Liver (tissue), 9 donors: ENCODE results near the gene DDX39A. TPM values are rescaled to one million over a fixed set of nuclear protein-coding genes. Genes with fewer than 3 reads are reported as not detected.
"Not testable (repeated sequence)": the region's sequence is repeated elsewhere in the genome, so short reads cannot be mapped to it uniquely, and the experiment has no call there.

Experiments
- DNase-seq: peaks from one replicate; pipeline ENCODE4 v3.0.0-alpha.2; 2017; ENCODE audit warnings: low spot score
- H3K27ac ChIP-seq, 2 donors: one replicate each; pipeline ENCODE4 v1.7.0; 2013; ENCODE audit warnings: inconsistent platforms in 2 of 2, low read length in 2 of 2, control low read depth in 1 of 2, low read depth in 1 of 2, mild to moderate bottlenecking in 1 of 2
- H3K27me3 ChIP-seq, 4 donors: one replicate each; pipeline versions ENCODE4 v1.6.1 to v1.7.0; 2013; ENCODE audit warnings: low read length in 3 of 4, inconsistent platforms in 1 of 4, mild to moderate bottlenecking in 1 of 4, moderate library complexity in 1 of 4; ENCODE audit not compliant: control insufficient read depth in 4 of 4, insufficient read depth in 4 of 4
- H3K36me3 ChIP-seq, 4 donors: one replicate each; pipeline versions ENCODE4 v1.6.1 to v1.7.0; 2013; ENCODE audit warnings: low read length in 3 of 4, mild to moderate bottlenecking in 3 of 4, low read depth in 1 of 4, moderate library complexity in 1 of 4; ENCODE audit not compliant: control insufficient read depth in 4 of 4, insufficient read depth in 3 of 4
- H3K4me1 ChIP-seq, 4 donors: one replicate each; pipeline versions ENCODE4 v1.6.1 to v1.7.0; 2013; ENCODE audit warnings: low read length in 3 of 4, mild to moderate bottlenecking in 3 of 4, moderate library complexity in 1 of 4; ENCODE audit not compliant: control insufficient read depth in 4 of 4, insufficient read depth in 4 of 4
- H3K4me3 ChIP-seq, 3 donors: one replicate each; pipeline versions ENCODE4 v1.6.1 to v1.7.0; 2013; ENCODE audit warnings: low read length in 3 of 3, control low read depth in 1 of 3, low read depth in 1 of 3, mild to moderate bottlenecking in 1 of 3
- H3K9ac ChIP-seq, 2 donors: one replicate each; pipeline ENCODE4 v1.7.0; 2013; ENCODE audit warnings: low read length in 2 of 2, mild to moderate bottlenecking in 2 of 2, moderate library complexity in 2 of 2, control low read depth in 1 of 2, low read depth in 1 of 2
- H3K9me3 ChIP-seq, 4 donors: one replicate each; pipeline versions ENCODE4 v1.6.1 to v1.7.0; 2013; ENCODE audit warnings: low read length in 3 of 4; ENCODE audit not compliant: control insufficient read depth in 4 of 4
- CTCF ChIP-seq: fragments of 150-350 bp; IDR thresholded peaks from 2 replicates; pipeline ENCODE4 v1.5.1; 2017; ENCODE audit warnings: improper control_type of control experiment, low read depth, low read length; ENCODE audit not compliant: missing input control
- EGR1 ChIP-seq, 2 donors: IDR thresholded peaks; 2 replicates each; pipeline ENCODE4 v1.6.1; 2016 to 2018; ENCODE audit warnings: antibody characterized with exemption in 2 of 2, low read depth in 2 of 2
- FOXA1 ChIP-seq: IDR thresholded peaks from 2 replicates; pipeline ENCODE4 v1.6.1; 2016; ENCODE audit warnings: antibody characterized with exemption
- FOXA2 ChIP-seq: IDR thresholded peaks from 2 replicates; pipeline ENCODE4 v1.6.1; 2016; ENCODE audit warnings: antibody characterized with exemption
- GABPA ChIP-seq, 2 donors: IDR thresholded peaks in 1 of 2; conservative IDR thresholded peaks in 1 of 2; 2 replicates each; pipeline ENCODE4 v1.6.1; 2016; ENCODE audit warnings: antibody characterized with exemption in 2 of 2, mild to moderate bottlenecking in 1 of 2, moderate library complexity in 1 of 2
- HNF4A ChIP-seq, 2 donors: conservative IDR thresholded peaks; 2 replicates each; pipeline ENCODE4 v1.6.1; 2016; ENCODE audit warnings: antibody characterized with exemption in 2 of 2, mild to moderate bottlenecking in 2 of 2
- HNF4G ChIP-seq: IDR thresholded peaks from 2 replicates; pipeline ENCODE4 v1.6.1; 2016; ENCODE audit warnings: antibody characterized with exemption
- JUND ChIP-seq, 2 donors: IDR thresholded peaks; 2 replicates each; pipeline ENCODE4 v1.6.1; 2016; ENCODE audit warnings: antibody characterized with exemption in 2 of 2
- NR2F2 ChIP-seq: IDR thresholded peaks from 2 replicates; pipeline ENCODE4 v1.6.1; 2016; ENCODE audit warnings: antibody characterized with exemption
- RAD21 ChIP-seq, 2 donors: IDR thresholded peaks; 2 replicates each; pipeline ENCODE4 v1.6.1; 2016; ENCODE audit warnings: antibody characterized with exemption in 2 of 2, mild to moderate bottlenecking in 2 of 2
- REST ChIP-seq: IDR thresholded peaks from 2 replicates; pipeline ENCODE4 v1.6.1; 2016; ENCODE audit warnings: antibody characterized with exemption, mild to moderate bottlenecking
- RXRA ChIP-seq, 2 donors: IDR thresholded peaks; 2 replicates each; pipeline ENCODE4 v1.6.1; 2017 to 2018; ENCODE audit warnings: antibody characterized with exemption in 2 of 2, mild to moderate bottlenecking in 1 of 2
- SP1 ChIP-seq: IDR thresholded peaks from 2 replicates; pipeline ENCODE4 v1.6.1; 2018; ENCODE audit warnings: antibody characterized with exemption, mild to moderate bottlenecking
- TAF1 ChIP-seq: conservative IDR thresholded peaks from 2 replicates; pipeline ENCODE4 v1.6.1; 2016; ENCODE audit warnings: antibody characterized with exemption, mild to moderate bottlenecking
- YY1 ChIP-seq: IDR thresholded peaks from 2 replicates; pipeline ENCODE4 v1.6.1; 2016; ENCODE audit warnings: antibody characterized with exemption, mild to moderate bottlenecking
- ZBTB33 ChIP-seq: IDR thresholded peaks from 2 replicates; pipeline ENCODE4 v1.6.1; 2016; ENCODE audit warnings: antibody characterized with exemption
- whole genome bisulfite sequencing: extraction: QIAGEN DNeasy Blood & Tissue Kit; methylation state at CpG from one replicate; pipeline ENCODE4 v1.1.7; 2013; 5-methylcytosine and 5-hydroxymethylcytosine counted together
- polyA plus RNA-seq, 2 donors: library from polyadenylated mRNA; stranded (reverse) in 1 of 2; unstranded in 1 of 2; fragments of 200-250 nt in 1 of 2; fragments of >200 nt in 1 of 2; fragmentation: Nextera tagmentation in 1 of 2; extraction: Ambion mirVana in 1 of 2; gene quantifications; one replicate each; pipeline versions ENCODE4 v1.2.1 to v1.2.3, GENCODE V29; 2013 to 2015
- total RNA-seq, 2 donors: library from RNA; depleted of rRNA; stranded (reverse); fragments of >200 nt; gene quantifications; one replicate each; pipeline ENCODE4 v1.2.3, GENCODE V29; 2014
- TF ChIP-seq, protein P1 (sequence below): IDR thresholded peaks from 2 replicates; pipeline ENCODE4 v1.6.1; 2016; ENCODE audit warnings: antibody characterized with exemption
- donor health status: healthy.
- donor health status: healthy.
- donor health status: healthy.
- donor health status: healthy.
- donor health status: healthy.

Gene DDX39A
- total and polyA plus RNA-seq, 4 donors, result 24.9 to 54.7 (median 35.4) TPM

DNA sequence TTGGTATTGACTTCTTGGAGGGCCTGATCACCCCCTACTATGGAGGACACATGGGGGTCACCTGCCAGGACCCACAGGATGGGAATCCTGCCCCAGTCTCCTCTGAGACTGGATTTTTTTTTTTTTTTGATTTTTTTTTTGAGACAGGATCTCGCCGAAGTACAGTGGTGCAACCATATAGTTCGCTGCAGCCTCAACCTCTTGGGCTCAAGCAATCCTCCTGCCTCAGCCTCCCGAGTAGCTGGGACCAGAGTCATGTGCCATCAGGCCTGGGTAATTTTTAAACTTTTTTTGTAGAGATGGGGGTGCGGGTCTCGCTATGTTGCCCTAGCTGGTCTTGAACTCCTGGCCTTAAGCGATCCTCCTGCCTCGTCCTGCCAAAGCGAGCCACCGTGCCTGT is 52.1 kb downstream of the DDX39A start:
- 94% methylated on average over 10 of the region's 10 CpGs for WGBS
- Histone ChIP-seq H3K4me3 (no peak overlapping the region), H3K9me3 (no peaks in the 10 kb centered on the region), H3K9ac (no peak overlapping the region), H3K4me1 (peaks cover 0 to 8% (median 3%) of the 10 kb centered on the region in 4 donors), H3K27me3 (no peaks in the 10 kb centered on the region), H3K27ac (no peak overlapping the region), H3K36me3 (no peaks in the 10 kb centered on the region)
- DNase-seq, result no peak
- TF ChIP-seq FOXA2 (no peak), YY1 (no peak), HNF4A (conservative IDR thresholded peaks at IDR 0.05) (no peak), GABPA (IDR thresholded peaks at IDR 0.05 in 1 of 2, conservative IDR thresholded peaks at IDR 0.05 in 1 of 2) (no peak), SP1 (no peak), TAF1 (no peak), CTCF (no peak)
- TF ChIP-seq, protein P1, sequence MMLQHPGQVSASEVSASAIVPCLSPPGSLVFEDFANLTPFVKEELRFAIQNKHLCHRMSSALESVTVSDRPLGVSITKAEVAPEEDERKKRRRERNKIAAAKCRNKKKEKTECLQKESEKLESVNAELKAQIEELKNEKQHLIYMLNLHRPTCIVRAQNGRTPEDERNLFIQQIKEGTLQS, result no peak

- Histone ChIP-seq H3K9me3 (no peaks in the 10 kb centered on the region), H3K9ac (no peak overlapping the region), H3K27me3 (no peaks in the 10 kb centered on the region), H3K27ac (no peak overlapping the region), H3K36me3 (no peaks in the 10 kb centered on the region), H3K4me3 (no peak overlapping the region), H3K4me1 (peaks cover 0 to 8% (median 3%) of the 10 kb centered on the region in 4 donors)
- 25% methylated on average over 3 of the region's 3 CpGs for WGBS
- TF ChIP-seq, protein P1, result no peak
- TF ChIP-seq SP1 (no peak), YY1 (no peak), HNF4G (no peak), JUND (IDR thresholded peaks at IDR 0.05) (no peak), HNF4A (conservative IDR thresholded peaks at IDR 0.05) (no peak), TAF1 (no peak), CTCF (no peak), FOXA2 (no peak), RXRA (IDR thresholded peaks at IDR 0.05) (no peak), FOXA1 (no peak), RAD21 (IDR thresholded peaks at IDR 0.05) (no peak), GABPA (IDR thresholded peaks at IDR 0.05 in 1 of 2, conservative IDR thresholded peaks at IDR 0.05 in 1 of 2) (no peak), EGR1 (IDR thresholded peaks at IDR 0.05; ENCODE audit: low read depth in 2 of 2) (no peak), REST (no peak), NR2F2 (no peak), ZBTB33 (no peak)
- DNase-seq, result no peak
Measured at GRCh38 chr19:14366529-14366928, 52.6 kb downstream of the DDX39A start.

DNA sequence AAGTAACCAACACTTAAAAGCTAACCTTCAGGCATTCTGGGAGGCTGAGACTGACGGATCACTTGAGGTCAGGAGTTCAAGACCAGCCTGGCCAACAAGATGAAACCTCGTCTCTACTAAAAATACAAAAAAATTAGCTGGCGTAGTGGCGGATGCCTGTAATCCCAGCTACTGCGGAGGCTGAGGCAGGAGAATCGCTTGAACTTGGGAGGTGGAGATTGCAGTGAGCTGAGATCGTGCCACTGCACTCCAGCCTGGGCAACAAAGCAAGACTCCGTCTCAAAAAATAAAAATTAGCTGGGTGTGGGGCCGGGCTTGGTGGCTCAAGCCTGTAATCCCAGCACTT is 55.1 kb downstream of the DDX39A start:
- not testable (repeated sequence) for H3K9me3 ChIP-seq, DNase-seq, H3K9ac ChIP-seq, H3K4me3 ChIP-seq, H3K36me3 ChIP-seq, H3K27me3 ChIP-seq, H3K4me1 ChIP-seq
- H3K27ac ChIP-seq, result peak overlapping the region; percentile 55 to 69
- 71% methylated on average over 9 of the region's 9 CpGs for WGBS
